GM12878 (cell line): ENCODE results near the gene KCTD8. TPM values are rescaled to one million over a fixed set of nuclear protein-coding genes. Genes with fewer than 3 reads are reported as not detected.

Source experiments
- ATAC-seq: fragments of 200-7000 bp; cut with Tn5 transposase; 3 replicates; pipeline ENCODE4 v1.9.1; 2020; ENCODE audit warnings: mild to moderate bottlenecking, moderate library complexity
- BruUV-seq: library from RNA; stranded (reverse); fragments of 400-500 nt; replicated peaks from 2 replicates; lab custom pipeline; 2021; lab: Mats Ljungman, UMichigan
- CTCF ChIA-PET: fragments of 300-600 bp; sonication (Branson Sonifier 250); formaldehyde crosslinking; extraction: SDS; loops from one replicate; lab custom pipeline; 2021; ENCODE audit warnings: inconsistent platforms; lab: Yijun Ruan, JAX
- POLR2A ChIA-PET: fragments of 350-600 bp; formaldehyde crosslinking; extraction: SDS; loops from one replicate; lab custom pipeline; 2021; ENCODE audit warnings: inconsistent platforms; lab: Charles Lee
- RAD21 ChIA-PET: fragments of 300-600 bp; sonication (Branson Sonifier 250); formaldehyde crosslinking; loops from one replicate; lab custom pipeline; 2023; ENCODE audit warnings: antibody characterized with exemption; ENCODE audit not compliant: unreplicated experiment; lab: Charles Lee
- SMC1A ChIA-PET: fragments of 300-600 bp; sonication (Branson Sonifier 250); formaldehyde crosslinking; loops from one replicate; lab custom pipeline; 2023; ENCODE audit not compliant: unreplicated experiment, uncharacterized antibody; lab: Charles Lee
- DNase-seq: peaks from one replicate; pipeline ENCODE4 v3.0.0-alpha.2; 2011; ENCODE audit warnings: low read depth, low spot score
- FAIRE-seq: peaks from 3 replicates; lab custom pipeline; 2011; peaks lifted over from hg19 to GRCh38; lab: Jason Lieb, UNC
- H2AFZ ChIP-seq: 2 replicates; pipeline ENCODE4 v1.6.0; 2011; ENCODE audit warnings: low read depth, low read length, control low read depth; ENCODE audit not compliant: control insufficient read depth
- H3K27ac ChIP-seq: 2 replicates; pipeline ENCODE4 v1.5.1; 2011; ENCODE audit warnings: control low read depth; ENCODE audit not compliant: control insufficient read depth, insufficient read depth
- H3K27me3 ChIP-seq, 2 experiments: replicated peaks in 1 of 2; 2 replicates each; pipeline versions ENCODE4 v1.6.0 to v1.6.1; 2011; ENCODE audit warnings: low read length in 1 of 2; ENCODE audit not compliant: control insufficient read depth in 2 of 2, insufficient read depth in 2 of 2
- H3K36me3 ChIP-seq, 2 experiments: 2 replicates each; pipeline ENCODE4 v1.5.1; 2011; ENCODE audit warnings: low read length in 1 of 2; ENCODE audit not compliant: control insufficient read depth in 2 of 2, insufficient read depth in 2 of 2
- H3K4me1 ChIP-seq: 2 replicates; pipeline ENCODE4 v1.6.1; 2011; ENCODE audit warnings: mild to moderate bottlenecking, low read length, moderate library complexity, mixed read lengths; ENCODE audit not compliant: control insufficient read depth, insufficient read depth
- H3K4me2 ChIP-seq: 2 replicates; pipeline ENCODE4 v1.6.0; 2011; ENCODE audit warnings: control low read depth; ENCODE audit not compliant: control insufficient read depth, insufficient read depth
- H3K4me3 ChIP-seq: fragments of 200-600 bp; sonication (generic); 2 replicates; pipeline ENCODE4 v1.5.1; 2016
- H3K79me2 ChIP-seq: 2 replicates; pipeline ENCODE4 v1.6.0; 2011; ENCODE audit warnings: low read length; ENCODE audit not compliant: control insufficient read depth, insufficient read depth
- H3K9ac ChIP-seq: 2 replicates; pipeline ENCODE4 v1.8.0; 2011; ENCODE audit warnings: low read length, control low read depth, mixed read lengths; ENCODE audit not compliant: control insufficient read depth, insufficient read depth
- H3K9me3 ChIP-seq: replicated peaks from 3 replicates; pipeline ENCODE4 v1.5.1; 2011; ENCODE audit warnings: mild to moderate bottlenecking, low read length; ENCODE audit not compliant: control insufficient read depth, insufficient read depth
- H4K20me1 ChIP-seq: 2 replicates; pipeline ENCODE4 v1.6.0; 2011; ENCODE audit not compliant: control insufficient read depth, insufficient read depth
- ESRRA ChIP-seq: IDR thresholded peaks from 2 replicates; pipeline ENCODE4 v1.6.1; 2012; ENCODE audit warnings: mild to moderate bottlenecking, low read length, improper control_type of control experiment
- NKRF ChIP-seq: fragments of 450-650 bp; conservative IDR thresholded peaks from 2 replicates; pipeline ENCODE4 v1.6.1; 2017; ENCODE audit warnings: mild to moderate bottlenecking, moderate library complexity
- POLR2AphosphoS5 ChIP-seq: IDR thresholded peaks from 2 replicates; pipeline ENCODE4 v1.6.1; 2011; ENCODE audit warnings: mild to moderate bottlenecking, low read length, inconsistent platforms
- RAD51 ChIP-seq: fragments of 450-650 bp; IDR thresholded peaks from 2 replicates; pipeline ENCODE4 v1.6.1; 2016; ENCODE audit warnings: moderate library complexity, mild to moderate bottlenecking, inconsistent platforms
- RBBP5 ChIP-seq: fragments of 200-600 bp; sonication (generic); conservative IDR thresholded peaks from 2 replicates; pipeline ENCODE4 v1.6.1; 2016
- RELA ChIP-seq: fragments of 450-650 bp; IDR thresholded peaks from 2 replicates; pipeline ENCODE4 v1.8.0; 2014; ENCODE audit warnings: borderline replicate concordance; ENCODE audit not compliant: partially characterized antibody
- TARDBP ChIP-seq: IDR thresholded peaks from 2 replicates; pipeline ENCODE4 v1.6.1; 2016; ENCODE audit warnings: borderline replicate concordance
- ZBED1 ChIP-seq: IDR thresholded peaks from 2 replicates; pipeline ENCODE4 v1.6.1; 2016; ENCODE audit warnings: borderline replicate concordance
- ZNF274 ChIP-seq: IDR thresholded peaks from one replicate; pipeline ENCODE4 v1.8.0; 2011; ENCODE audit not compliant: insufficient read length, insufficient read depth
- in situ Hi-C: fragments of 300-500 bp; cut with MboI; formaldehyde crosslinking; loops from 9 replicates; pipeline ENCODE4 v1.14.3; 2018; ENCODE audit warnings: mixed read lengths
- intact Hi-C: fragments of 100-400 bp; cut with micrococcal nuclease; formaldehyde crosslinking; loops from one replicate; pipeline ENCODE4 v1.14.2; 2022; ENCODE audit not compliant: unreplicated experiment
- polyA plus RNA-seq, 11 experiments: library from polyadenylated mRNA; depleted of rRNA in 4 of 11; unstranded in 6 of 11; stranded (reverse) in 5 of 11; fragments of >200 nt; fragmentation: Nextera tagmentation in 4 of 11; fragmentation: Illumina TruSeq in 1 of 11; extraction: Ambion mirVana in 4 of 11; extraction: Trizol in 1 of 11; gene quantifications; 1 replicate in 1 of 11; 2 replicates in 10 of 11; pipeline versions ENCODE4 v1.2.1 to v1.2.3, GENCODE V29; 2011 to 2016; ENCODE audit warnings: inconsistent platforms in 2 of 11, missing spikeins in 2 of 11, low read depth in 1 of 11
- total RNA-seq, 4 experiments: library from RNA; depleted of rRNA in 3 of 4; stranded (reverse); fragments of >200 nt in 3 of 4; fragmentation: Illumina TruSeq in 1 of 4; extraction: Trizol in 1 of 4; gene quantifications; 2 replicates each; pipeline versions ENCODE4 v1.2.1 to v1.2.3, GENCODE V29; 2013 to 2021
- TF ChIP-seq, protein P1 (sequence below): fragments of 150-350 bp; IDR thresholded peaks from 2 replicates; pipeline ENCODE4 v1.6.1; 2016; ENCODE audit warnings: low read depth, low read length
- TF ChIP-seq, protein P2 (sequence below): IDR thresholded peaks from 2 replicates; pipeline ENCODE4 v1.6.1; 2012; ENCODE audit warnings: low read length, inconsistent platforms
- TF ChIP-seq, protein P3 (sequence below), 3 experiments: IDR thresholded peaks in 2 of 3; conservative IDR thresholded peaks in 1 of 3; 2 replicates each; pipeline ENCODE4 v1.5.1; 2011; ENCODE audit warnings: low read depth in 3 of 3, low read length in 3 of 3, mild to moderate bottlenecking in 3 of 3, control low read depth in 2 of 3, moderate library complexity in 2 of 3, inconsistent platforms in 1 of 3, mixed read lengths in 1 of 3; ENCODE audit not compliant: control insufficient read depth in 2 of 3, insufficient read depth in 1 of 3; ENCODE audit errors: extremely low read depth in 1 of 3

Gene KCTD8
- total and polyA plus RNA-seq, 10 of the 15 experiments (the other 5 are each of a cell fraction or from before 2014, with no cell fraction given), result 0.06 TPM; not detected in 9

DNA sequence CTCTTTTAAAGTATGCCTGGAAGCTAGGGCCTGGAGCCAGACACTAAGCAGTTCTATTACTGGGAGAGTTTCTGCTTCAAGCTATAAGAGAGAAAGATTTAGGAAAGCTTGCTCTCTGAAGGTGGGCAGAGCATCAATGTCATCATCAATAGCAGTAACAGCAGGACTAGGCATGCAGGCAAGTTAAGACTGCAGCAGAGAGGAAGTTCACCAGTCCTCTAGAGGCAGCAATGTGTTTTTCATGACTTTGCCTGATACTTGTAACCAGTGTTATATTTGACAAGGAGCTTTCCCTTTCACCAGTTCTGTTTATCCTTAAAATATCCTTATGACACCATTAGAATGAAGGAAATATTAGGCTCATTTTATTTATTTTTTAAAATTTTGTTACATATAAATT lies 237.9 kb downstream of the KCTD8 start:
- in situ Hi-C loops, result no loop called here
- no peak overlapping the region for H3K9ac ChIP-seq
- RAD21 ChIA-PET, result no interaction called here
- H3K9me3 ChIP-seq, result no peaks in the 10 kb centered on the region
- DNase-seq, result no peak
- CTCF ChIA-PET, result no interaction called here
- no peak overlapping the region for H3K27ac ChIP-seq
- no peaks in the 10 kb centered on the region for H4K20me1 ChIP-seq
- no peak overlapping the region for H2AFZ ChIP-seq
- TF ChIP-seq ZNF274 (no peak), ZBED1 (no peak), NKRF (no peak), POLR2AphosphoS5 (no peak), TARDBP (no peak), RELA (no peak), ESRRA (no peak), RBBP5 (no peak), RAD51 (no peak)
- TF ChIP-seq, protein P1, sequence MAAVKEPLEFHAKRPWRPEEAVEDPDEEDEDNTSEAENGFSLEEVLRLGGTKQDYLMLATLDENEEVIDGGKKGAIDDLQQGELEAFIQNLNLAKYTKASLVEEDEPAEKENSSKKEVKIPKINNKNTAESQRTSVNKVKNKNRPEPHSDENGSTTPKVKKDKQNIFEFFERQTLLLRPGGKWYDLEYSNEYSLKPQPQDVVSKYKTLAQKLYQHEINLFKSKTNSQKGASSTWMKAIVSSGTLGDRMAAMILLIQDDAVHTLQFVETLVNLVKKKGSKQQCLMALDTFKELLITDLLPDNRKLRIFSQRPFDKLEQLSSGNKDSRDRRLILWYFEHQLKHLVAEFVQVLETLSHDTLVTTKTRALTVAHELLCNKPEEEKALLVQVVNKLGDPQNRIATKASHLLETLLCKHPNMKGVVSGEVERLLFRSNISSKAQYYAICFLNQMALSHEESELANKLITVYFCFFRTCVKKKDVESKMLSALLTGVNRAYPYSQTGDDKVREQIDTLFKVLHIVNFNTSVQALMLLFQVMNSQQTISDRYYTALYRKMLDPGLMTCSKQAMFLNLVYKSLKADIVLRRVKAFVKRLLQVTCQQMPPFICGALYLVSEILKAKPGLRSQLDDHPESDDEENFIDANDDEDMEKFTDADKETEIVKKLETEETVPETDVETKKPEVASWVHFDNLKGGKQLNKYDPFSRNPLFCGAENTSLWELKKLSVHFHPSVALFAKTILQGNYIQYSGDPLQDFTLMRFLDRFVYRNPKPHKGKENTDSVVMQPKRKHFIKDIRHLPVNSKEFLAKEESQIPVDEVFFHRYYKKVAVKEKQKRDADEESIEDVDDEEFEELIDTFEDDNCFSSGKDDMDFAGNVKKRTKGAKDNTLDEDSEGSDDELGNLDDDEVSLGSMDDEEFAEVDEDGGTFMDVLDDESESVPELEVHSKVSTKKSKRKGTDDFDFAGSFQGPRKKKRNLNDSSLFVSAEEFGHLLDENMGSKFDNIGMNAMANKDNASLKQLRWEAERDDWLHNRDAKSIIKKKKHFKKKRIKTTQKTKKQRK, result no peak
- TF ChIP-seq, protein P2, sequence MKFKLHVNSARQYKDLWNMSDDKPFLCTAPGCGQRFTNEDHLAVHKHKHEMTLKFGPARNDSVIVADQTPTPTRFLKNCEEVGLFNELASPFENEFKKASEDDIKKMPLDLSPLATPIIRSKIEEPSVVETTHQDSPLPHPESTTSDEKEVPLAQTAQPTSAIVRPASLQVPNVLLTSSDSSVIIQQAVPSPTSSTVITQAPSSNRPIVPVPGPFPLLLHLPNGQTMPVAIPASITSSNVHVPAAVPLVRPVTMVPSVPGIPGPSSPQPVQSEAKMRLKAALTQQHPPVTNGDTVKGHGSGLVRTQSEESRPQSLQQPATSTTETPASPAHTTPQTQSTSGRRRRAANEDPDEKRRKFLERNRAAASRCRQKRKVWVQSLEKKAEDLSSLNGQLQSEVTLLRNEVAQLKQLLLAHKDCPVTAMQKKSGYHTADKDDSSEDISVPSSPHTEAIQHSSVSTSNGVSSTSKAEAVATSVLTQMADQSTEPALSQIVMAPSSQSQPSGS, result no peak
- TF ChIP-seq, protein P3, sequence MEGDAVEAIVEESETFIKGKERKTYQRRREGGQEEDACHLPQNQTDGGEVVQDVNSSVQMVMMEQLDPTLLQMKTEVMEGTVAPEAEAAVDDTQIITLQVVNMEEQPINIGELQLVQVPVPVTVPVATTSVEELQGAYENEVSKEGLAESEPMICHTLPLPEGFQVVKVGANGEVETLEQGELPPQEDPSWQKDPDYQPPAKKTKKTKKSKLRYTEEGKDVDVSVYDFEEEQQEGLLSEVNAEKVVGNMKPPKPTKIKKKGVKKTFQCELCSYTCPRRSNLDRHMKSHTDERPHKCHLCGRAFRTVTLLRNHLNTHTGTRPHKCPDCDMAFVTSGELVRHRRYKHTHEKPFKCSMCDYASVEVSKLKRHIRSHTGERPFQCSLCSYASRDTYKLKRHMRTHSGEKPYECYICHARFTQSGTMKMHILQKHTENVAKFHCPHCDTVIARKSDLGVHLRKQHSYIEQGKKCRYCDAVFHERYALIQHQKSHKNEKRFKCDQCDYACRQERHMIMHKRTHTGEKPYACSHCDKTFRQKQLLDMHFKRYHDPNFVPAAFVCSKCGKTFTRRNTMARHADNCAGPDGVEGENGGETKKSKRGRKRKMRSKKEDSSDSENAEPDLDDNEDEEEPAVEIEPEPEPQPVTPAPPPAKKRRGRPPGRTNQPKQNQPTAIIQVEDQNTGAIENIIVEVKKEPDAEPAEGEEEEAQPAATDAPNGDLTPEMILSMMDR (IDR thresholded peaks at IDR 0.05 in 2 of 3, conservative IDR thresholded peaks at IDR 0.05 in 1 of 3; ENCODE audit: control insufficient read depth in 2 of 3, extremely low read depth in 1 of 3, insufficient read depth in 1 of 3, low read depth in 3 of 3, low read length in 3 of 3), result no peak
- H3K27me3 ChIP-seq, result no peaks in the 10 kb centered on the region
- H3K36me3 ChIP-seq, result no peaks in the 10 kb centered on the region
- POLR2A ChIA-PET, result no interaction called here
- H3K4me1 ChIP-seq, result no peaks in the 10 kb centered on the region
- H3K79me2 ChIP-seq, result no peaks in the 10 kb centered on the region
- H3K4me3 ChIP-seq, result no peak overlapping the region
- peak; percentile 27; the same call in 1 of the 3 replicates for ATAC-seq
- H3K4me2 ChIP-seq, result no peak overlapping the region
- no peak for FAIRE-seq
- intact Hi-C loops, result no loop called here
- SMC1A ChIA-PET, result interaction anchor here (0.6 kb wide), 1 partner anchor 1100 kb away, joined by 3 read pairs; no protein-coding TSS in a partner anchor
- no TSS peak for BruUV-seq
